Thyroid gland (tissue), 4 donors: ENCODE results near the gene TFCP2L1. TPM values are rescaled to one million over a fixed set of nuclear protein-coding genes. Genes with fewer than 3 reads are reported as not detected.

Experiments
- DNase-seq, 2 donors: peaks; one replicate each; pipeline ENCODE4 v3.0.0-alpha.2; 2019
- H3K27ac ChIP-seq, 3 donors: fragments of 200-600 bp; sonication (generic); 1 replicate in 2 of 3; 2 replicates in 1 of 3; pipeline ENCODE4 v1.5.1; 2016 to 2019; ENCODE audit warnings: mild to moderate bottlenecking in 1 of 3, moderate library complexity in 1 of 3
- H3K27me3 ChIP-seq: fragments of 200-600 bp; sonication (generic); one replicate; pipeline ENCODE4 v1.5.1; 2019
- H3K36me3 ChIP-seq, 2 donors: fragments of 200-600 bp; sonication (generic); one replicate each; pipeline ENCODE4 v1.5.1; 2016 to 2019
- H3K4me1 ChIP-seq, 2 donors: fragments of 200-600 bp; sonication (generic); one replicate each; pipeline ENCODE4 v1.5.1; 2017 to 2019
- H3K4me3 ChIP-seq, 3 donors: fragments of 200-600 bp; sonication (generic); replicated peaks in 1 of 3; 1 replicate in 2 of 3; 2 replicates in 1 of 3; pipeline ENCODE4 v1.5.1; 2016; ENCODE audit warnings: mild to moderate bottlenecking in 1 of 3
- H3K9me3 ChIP-seq: fragments of 200-600 bp; sonication (generic); one replicate; pipeline ENCODE4 v1.5.1; 2017
- POLR2A ChIP-seq, 2 donors: fragments of 450-650 bp; IDR thresholded peaks; one replicate each; pipeline ENCODE4 v1.6.1; 2017; ENCODE audit warnings: antibody characterized with exemption in 2 of 2, mild to moderate bottlenecking in 2 of 2, moderate library complexity in 1 of 2
- WGBS, 2 donors: methylation state at CpG; one replicate each; pipeline ENCODE4 v1.1.5; 2017; 5-methylcytosine and 5-hydroxymethylcytosine counted together
- intact Hi-C: fragments of 100-400 bp; cut with DNase I; formaldehyde crosslinking; loops from one replicate; pipeline ENCODE4 v1.15.1; 2023
- total RNA-seq, 4 donors: library from RNA; depleted of rRNA; stranded (reverse); fragments of >200 nt; gene quantifications; one replicate each; pipeline ENCODE4 v1.2.3, GENCODE V29; 2016
- TF ChIP-seq, protein P1 (sequence below), 6 experiments: fragments of 200-600 bp in 3 of 6; fragments of 450-650 bp in 3 of 6; sonication (generic) in 3 of 6; IDR thresholded peaks; one replicate each; pipeline ENCODE4 v1.5.1; 2016 to 2019; ENCODE audit warnings: antibody characterized with exemption in 6 of 6, mild to moderate bottlenecking in 2 of 6, inconsistent platforms in 1 of 6, moderate library complexity in 1 of 6

Gene TFCP2L1
- total RNA-seq, 4 donors from 2014 or later = 97.4 to 188 (median 146) TPM

DNA sequence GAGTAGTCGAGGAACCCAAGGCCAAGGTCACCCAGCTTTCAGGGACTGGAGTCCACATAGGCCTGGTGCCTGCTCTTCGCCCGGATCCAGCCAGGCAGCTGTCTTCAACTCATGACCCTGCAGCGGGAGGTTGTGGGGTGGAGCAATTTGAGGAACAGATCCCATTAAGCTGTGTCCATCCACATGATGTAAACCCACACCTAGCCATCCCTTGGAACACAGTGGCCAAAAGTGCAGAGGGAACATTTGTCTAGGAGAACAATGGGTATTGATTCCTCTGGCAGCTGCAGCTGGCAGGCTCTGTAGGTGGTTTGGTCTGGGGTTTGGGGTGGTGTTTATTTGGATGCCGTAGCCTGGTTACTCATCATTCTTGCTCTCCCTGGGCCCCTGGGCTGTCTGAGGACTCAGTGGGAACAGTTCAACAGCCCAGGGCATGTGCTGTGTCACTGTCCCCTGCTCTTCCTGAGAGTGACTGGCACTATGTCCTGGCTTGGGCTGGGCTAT is 99.4 kb downstream of the TFCP2L1 start:
- DNase-seq = no peak
- Histone ChIP-seq H3K36me3 (no peaks in the 10 kb centered on the region), H3K9me3 (no peaks in the 10 kb centered on the region), H3K27me3 (no peaks in the 10 kb centered on the region), H3K4me3 (no peak overlapping the region), H3K4me1 (peaks cover under 1 to 11% of the 10 kb centered on the region in 2 donors), H3K27ac (no peak overlapping the region)
- TF ChIP-seq, protein P1, sequence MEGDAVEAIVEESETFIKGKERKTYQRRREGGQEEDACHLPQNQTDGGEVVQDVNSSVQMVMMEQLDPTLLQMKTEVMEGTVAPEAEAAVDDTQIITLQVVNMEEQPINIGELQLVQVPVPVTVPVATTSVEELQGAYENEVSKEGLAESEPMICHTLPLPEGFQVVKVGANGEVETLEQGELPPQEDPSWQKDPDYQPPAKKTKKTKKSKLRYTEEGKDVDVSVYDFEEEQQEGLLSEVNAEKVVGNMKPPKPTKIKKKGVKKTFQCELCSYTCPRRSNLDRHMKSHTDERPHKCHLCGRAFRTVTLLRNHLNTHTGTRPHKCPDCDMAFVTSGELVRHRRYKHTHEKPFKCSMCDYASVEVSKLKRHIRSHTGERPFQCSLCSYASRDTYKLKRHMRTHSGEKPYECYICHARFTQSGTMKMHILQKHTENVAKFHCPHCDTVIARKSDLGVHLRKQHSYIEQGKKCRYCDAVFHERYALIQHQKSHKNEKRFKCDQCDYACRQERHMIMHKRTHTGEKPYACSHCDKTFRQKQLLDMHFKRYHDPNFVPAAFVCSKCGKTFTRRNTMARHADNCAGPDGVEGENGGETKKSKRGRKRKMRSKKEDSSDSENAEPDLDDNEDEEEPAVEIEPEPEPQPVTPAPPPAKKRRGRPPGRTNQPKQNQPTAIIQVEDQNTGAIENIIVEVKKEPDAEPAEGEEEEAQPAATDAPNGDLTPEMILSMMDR (IDR thresholded peaks at IDR 0.05) = no peak
- TF ChIP-seq POLR2A (IDR thresholded peaks at IDR 0.05) = no peak
- 82 to 86% methylated on average over 3 to 5 of the region's 5 CpGs for WGBS, 2 donors
- intact Hi-C loops = no loop called here

DNA sequence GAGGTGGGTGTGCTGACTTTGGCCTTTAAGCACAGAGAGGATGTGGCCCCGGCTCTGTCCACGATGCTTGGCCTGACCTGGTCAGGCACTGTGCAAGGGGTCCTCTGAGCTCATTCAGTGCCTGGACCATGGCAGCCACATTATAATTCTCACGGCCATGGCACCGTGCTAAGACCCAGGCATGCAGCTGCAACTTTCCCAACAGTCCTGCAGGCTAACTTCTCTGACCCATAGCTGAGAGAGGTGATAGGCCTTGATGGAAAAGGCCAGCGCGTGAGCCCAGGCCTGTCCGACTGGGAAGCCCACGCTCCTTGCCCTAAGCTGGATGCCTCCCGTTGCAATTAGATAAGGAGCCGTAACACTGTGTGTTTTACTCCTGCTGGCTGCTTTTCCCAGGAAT is 99.9 kb downstream of the TFCP2L1 start:
- Histone ChIP-seq H3K4me1 (peaks cover 0 to 6% of the 10 kb centered on the region in 2 donors), H3K9me3 (no peaks in the 10 kb centered on the region), H3K36me3 (no peaks in the 10 kb centered on the region), H3K27ac (no peak overlapping the region), H3K27me3 (no peaks in the 10 kb centered on the region), H3K4me3 (no peak overlapping the region)
- DNase-seq = no peak
- intact Hi-C loops = no loop called here
- 91 to 95% methylated on average over 8 to 10 of the region's 10 CpGs for WGBS, 2 donors
- no peak for TF ChIP-seq POLR2A (IDR thresholded peaks at IDR 0.05)
- TF ChIP-seq, protein P1 (IDR thresholded peaks at IDR 0.05) = no peak

DNA sequence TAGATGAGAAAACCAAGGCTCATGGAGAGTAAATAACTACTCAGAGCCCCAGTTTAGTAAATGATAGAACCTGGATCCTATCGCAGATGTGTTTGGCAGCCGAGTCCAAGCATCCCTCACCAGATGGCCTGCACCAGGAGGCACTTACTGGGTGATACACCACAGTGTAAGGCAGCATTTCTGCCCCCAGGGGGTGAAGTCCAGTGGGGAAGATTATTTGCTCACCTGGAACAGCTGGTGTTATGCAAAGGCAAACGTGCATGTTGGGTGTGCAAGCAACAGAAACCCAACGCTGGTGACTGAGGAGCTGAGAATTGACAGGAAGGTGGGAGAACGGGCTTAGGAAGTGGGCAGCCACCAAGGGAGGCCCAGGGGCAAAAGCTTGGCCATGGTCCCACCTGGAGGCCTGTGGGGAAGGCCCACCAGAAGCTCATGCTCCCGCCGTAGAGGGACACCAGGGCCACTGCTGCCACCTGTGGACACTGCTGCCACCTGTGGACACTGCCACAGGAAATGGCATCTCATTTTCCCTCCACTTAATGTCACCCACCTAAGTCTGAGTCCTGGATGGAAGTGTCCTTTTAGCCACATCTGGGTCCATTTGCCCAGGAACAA is 100.6 kb downstream of the TFCP2L1 start:
- DNase-seq = no peak
- no peak for TF ChIP-seq POLR2A (IDR thresholded peaks at IDR 0.05)
- TF ChIP-seq, protein P1 (IDR thresholded peaks at IDR 0.05) = no peak

DNA sequence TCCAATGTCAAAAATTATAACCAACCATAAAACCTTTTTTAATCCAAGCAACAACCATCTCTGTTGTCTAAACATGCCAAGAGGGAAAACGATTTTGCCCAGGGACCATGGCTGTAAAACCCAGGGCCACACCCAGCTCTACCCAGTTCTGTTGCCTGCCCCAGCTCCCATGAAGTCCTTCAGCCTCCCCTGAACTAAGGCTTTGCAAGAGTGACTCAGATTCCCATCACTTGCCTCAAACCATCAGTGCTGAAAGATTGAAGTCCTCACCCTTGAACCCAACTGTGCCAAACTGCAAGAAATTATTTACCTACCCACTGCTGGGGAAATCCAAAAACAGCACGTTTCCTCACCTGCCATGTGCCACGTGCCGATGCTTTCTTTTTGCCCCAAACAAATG is 102.5 kb downstream of the TFCP2L1 start:
- Histone ChIP-seq H3K4me3 (no peak overlapping the region), H3K9me3 (no peaks in the 10 kb centered on the region), H3K27ac (no peak overlapping the region), H3K4me1 (no peaks in the 10 kb centered on the region), H3K27me3 (no peaks in the 10 kb centered on the region), H3K36me3 (no peaks in the 10 kb centered on the region)
- whole genome bisulfite sequencing, 2 donors = 81 to 87% methylated on average over 4 of the region's 4 CpGs
- no peak for TF ChIP-seq POLR2A (IDR thresholded peaks at IDR 0.05)
- TF ChIP-seq, protein P1 (IDR thresholded peaks at IDR 0.05) = no peak
- no peak for DNase-seq
- intact Hi-C loops = no loop called here

More for the DNA sequence above, 100.6 kb downstream of the TFCP2L1 start:
- WGBS, 2 donors = 83 to 87% methylated on average over 5 to 7 of the region's 7 CpGs
- no peak overlapping the region for H3K4me3 ChIP-seq
- no peaks in the 10 kb centered on the region for H3K36me3 ChIP-seq
- no peak overlapping the region for H3K27ac ChIP-seq
- H3K27me3 ChIP-seq = no peaks in the 10 kb centered on the region
- no peaks in the 10 kb centered on the region for H3K9me3 ChIP-seq
- H3K4me1 ChIP-seq = no peaks in the 10 kb centered on the region
- intact Hi-C loops = no loop called here

DNA sequence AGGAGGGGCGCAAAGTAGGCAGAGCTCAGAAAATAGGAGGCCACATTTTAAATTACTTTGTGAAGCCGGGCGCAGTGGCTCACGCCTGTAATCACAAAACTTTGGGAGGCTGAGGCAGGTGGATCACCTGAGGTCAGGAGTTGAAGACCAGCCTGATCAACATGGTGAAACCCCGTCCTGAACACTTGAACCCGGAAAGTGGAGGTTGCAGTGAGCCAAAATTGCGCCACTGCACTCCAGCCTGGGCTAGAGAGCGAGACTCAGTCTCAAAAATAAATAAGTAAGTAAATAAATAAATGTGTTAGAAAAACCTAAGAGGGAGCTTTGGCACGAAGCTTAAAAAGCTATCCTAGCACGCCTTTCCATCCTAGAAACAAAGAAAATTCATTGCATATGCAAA is 105.5 kb downstream of the TFCP2L1 start:
- 92 to 95% methylated on average over 10 of the region's 10 CpGs for WGBS, 2 donors
- TF ChIP-seq POLR2A (IDR thresholded peaks at IDR 0.05) = no peak
- TF ChIP-seq, protein P1 (IDR thresholded peaks at IDR 0.05) = no peak

More for the DNA sequence above, 105.5 kb downstream of the TFCP2L1 start:
- intact Hi-C loops = no loop called here
- Histone ChIP-seq H3K27me3 (no peaks in the 10 kb centered on the region), H3K9me3 (no peaks in the 10 kb centered on the region), H3K27ac (no peak overlapping the region), H3K4me1 (no peaks in the 10 kb centered on the region), H3K4me3 (no peak overlapping the region), H3K36me3 (no peaks in the 10 kb centered on the region)
- no peak for DNase-seq
